Hematopoietic multipotent progenitor cell treated with erythropoietin and hydrocortisone succinate and interleukin-3 and kit ligand, for 15 days (in vitro differentiated cells): ENCODE data around the gene CES4A.
"Not testable (repeated sequence)": the region's sequence is repeated elsewhere in the genome, so short reads cannot be mapped to it uniquely, and the experiment has no call there.

Source experiments
- DNase-seq: peaks from one replicate; pipeline ENCODE4 v3.0.0-alpha.2; 2015; ENCODE audit warnings: low spot score

Gene CES4A

GRCh38 chr16:66956154-66956457 is 32.3 kb upstream of the CES4A start:
- not testable (repeated sequence) for DNase-seq

GRCh38 chr16:66958857-66959703 is 29.3 kb upstream of the CES4A start:
- no peak for DNase-seq

GRCh38 chr16:66959704-66960161 is 28.7 kb upstream of the CES4A start:
- DNase-seq: no peak

GRCh38 chr16:66960270-66960669 is 28.1 kb upstream of the CES4A start:
- DNase-seq: no peak

- DNase-seq: peak; percentile 52
Measured at GRCh38 chr16:66961065-66961744, 27.2 kb upstream of the CES4A start, which contains the start of gene CES3. CES3 (plus strand) TSS chr16:66961266; CDS start chr16:66961308, 42 bp downstream.

- DNase-seq: no peak
Measured at GRCh38 chr16:66961914-66962313, 26.5 kb upstream of the CES4A start.

GRCh38 chr16:66964049-66964448 is 24.3 kb upstream of the CES4A start:
- no peak for DNase-seq

- DNase-seq: no peak
Measured at GRCh38 chr16:66968847-66969246, 19.5 kb upstream of the CES4A start.

GRCh38 chr16:66970775-66971720 is 17.3 kb upstream of the CES4A start:
- no peak for DNase-seq

GRCh38 chr16:66972983-66973382 is 15.4 kb upstream of the CES4A start:
- no peak for DNase-seq

GRCh38 chr16:66973716-66974115 is 14.7 kb upstream of the CES4A start:
- no peak for DNase-seq

GRCh38 chr16:66974156-66974931 is 14.0 kb upstream of the CES4A start:
- not testable (repeated sequence) for DNase-seq

- DNase-seq: not testable (repeated sequence)
Measured at GRCh38 chr16:66974932-66975246, 13.5 kb upstream of the CES4A start.

GRCh38 chr16:66975302-66975893 is 13.0 kb upstream of the CES4A start:
- DNase-seq: no peak

GRCh38 chr16:66976746-66977145 is 11.6 kb upstream of the CES4A start:
- no peak for DNase-seq

GRCh38 chr16:66977341-66978113 is 10.9 kb upstream of the CES4A start:
- peak; percentile 80 for DNase-seq

- no peak for DNase-seq
Measured at GRCh38 chr16:66979011-66979717, 9.2 kb upstream of the CES4A start.

- no peak for DNase-seq
Measured at GRCh38 chr16:66983033-66983432, 5.4 kb upstream of the CES4A start.

- no peak for DNase-seq
Measured at GRCh38 chr16:66984892-66985311, 3.5 kb upstream of the CES4A start.

GRCh38 chr16:66986559-66986958 is 1.8 kb upstream of the CES4A start:
- DNase-seq: no peak
